GM21390 (cell line): ENCODE results near the gene TCF4.

ENCODE experiments used
- ATAC-seq: cut with Tn5 transposase; IDR thresholded peaks from one replicate; pipeline ENCODE4 v1.9.1; 2021; ENCODE audit not compliant: unreplicated experiment

Gene TCF4

GRCh38 chr18:55356815-55357214 lies 231.2 kb downstream of the TCF4 start:
- no peak for ATAC-seq

GRCh38 chr18:55355223-55355622 lies 232.8 kb downstream of the TCF4 start:
- no peak for ATAC-seq

GRCh38 chr18:55354795-55355194 lies 233.2 kb downstream of the TCF4 start:
- no peak for ATAC-seq

- no peak for ATAC-seq
Measured at GRCh38 chr18:55353806-55354205, 234.2 kb downstream of the TCF4 start.

DNA sequence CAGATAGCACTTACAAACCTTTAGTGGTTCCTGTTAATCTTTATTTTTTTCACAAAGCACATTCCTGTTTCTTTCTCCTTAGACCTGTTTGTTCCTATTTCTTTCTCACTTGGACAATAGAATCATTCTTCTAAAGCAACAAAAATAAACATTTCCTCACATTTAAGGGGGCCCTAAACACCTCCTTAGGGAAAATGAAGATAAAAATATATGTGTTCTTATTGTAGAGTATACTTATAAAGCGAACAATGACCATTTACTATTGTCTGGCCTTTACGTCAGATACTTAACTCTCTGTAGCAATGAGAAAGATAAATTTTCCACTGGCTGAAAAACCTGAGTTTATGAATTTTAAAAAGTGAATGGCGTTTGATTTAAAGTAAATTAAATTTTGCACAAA lies 234.6 kb downstream of the TCF4 start:
- ATAC-seq, result no peak

- ATAC-seq, result no peak
Measured at GRCh38 chr18:55351980-55352714, 235.8 kb downstream of the TCF4 start.

DNA sequence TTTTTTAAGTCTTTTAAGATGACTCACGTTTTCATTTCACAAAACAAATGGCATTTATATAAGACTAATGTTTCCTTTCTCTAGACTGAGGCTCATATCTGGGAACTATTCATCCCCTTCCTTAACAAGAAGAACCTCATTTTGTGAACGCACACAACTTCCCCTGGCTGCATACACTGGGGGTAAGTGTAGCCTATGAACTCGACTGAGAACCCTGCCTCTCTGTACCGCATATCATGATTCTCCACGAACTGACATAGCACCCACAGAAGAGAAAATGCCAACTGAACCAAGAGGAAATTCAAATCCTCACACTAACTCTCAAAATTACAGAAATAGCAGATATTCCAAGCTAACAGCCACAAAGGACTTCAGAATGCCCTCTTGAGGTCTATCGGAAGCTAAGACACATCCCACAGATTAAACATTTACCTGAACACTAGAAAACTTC lies 236.7 kb downstream of the TCF4 start:
- ATAC-seq, result no peak

- ATAC-seq, result no peak
Measured at GRCh38 chr18:55349685-55350084, 238.3 kb downstream of the TCF4 start.

GRCh38 chr18:55346961-55347740 lies 240.8 kb downstream of the TCF4 start:
- ATAC-seq, result no peak

DNA sequence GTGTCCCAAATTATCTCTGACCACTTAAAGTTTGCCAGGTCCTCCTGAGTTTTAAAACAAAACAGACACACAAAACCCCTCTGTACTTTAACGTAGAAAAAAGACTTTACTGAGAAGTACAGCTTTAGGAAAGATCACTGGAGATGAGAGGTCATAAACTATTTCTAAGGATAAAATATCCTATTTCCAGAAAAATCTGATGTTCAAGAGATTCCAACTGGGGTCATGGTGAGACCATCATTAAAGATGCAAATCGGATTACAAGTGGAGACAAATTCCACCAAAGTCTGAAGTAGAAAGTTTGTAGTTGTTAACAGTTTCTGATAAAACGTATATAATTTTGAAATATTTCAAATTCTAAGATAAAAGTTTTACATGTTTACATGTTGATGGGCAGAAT lies 241.6 kb downstream of the TCF4 start:
- ATAC-seq, result no peak

GRCh38 chr18:55345103-55345950 lies 242.7 kb downstream of the TCF4 start:
- no peak for ATAC-seq

DNA sequence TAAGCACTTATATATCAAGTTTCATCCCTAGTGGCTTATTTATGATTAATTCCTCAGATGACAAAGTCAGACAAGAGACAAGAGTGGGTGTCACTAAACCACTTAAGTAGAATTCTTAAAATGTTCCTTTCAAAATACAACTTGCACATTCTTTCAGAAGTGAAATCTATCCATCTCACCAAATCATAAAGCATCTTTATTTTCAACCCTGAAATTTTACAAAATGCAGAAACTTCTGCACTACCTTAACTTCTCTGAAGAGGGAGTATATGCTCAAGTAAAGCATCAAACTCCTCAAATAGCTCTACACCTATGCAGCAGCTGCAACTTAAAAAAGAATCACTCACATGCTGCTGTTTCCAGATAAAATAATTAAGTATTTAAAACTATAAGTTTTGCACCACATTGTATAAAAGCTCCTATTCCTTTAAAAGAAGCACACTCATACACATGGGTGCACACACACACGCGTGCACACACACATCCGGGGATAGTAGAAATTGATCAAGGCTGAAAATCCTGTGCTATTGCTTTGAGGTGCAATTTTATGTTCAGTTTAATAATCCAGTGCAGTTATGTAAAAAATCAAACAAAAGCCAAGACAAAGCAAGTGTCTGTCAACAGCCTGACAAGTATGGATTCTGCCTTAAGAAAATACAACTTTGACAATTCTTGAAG lies 244.5 kb downstream of the TCF4 start:
- ATAC-seq, result peak; percentile 71

DNA sequence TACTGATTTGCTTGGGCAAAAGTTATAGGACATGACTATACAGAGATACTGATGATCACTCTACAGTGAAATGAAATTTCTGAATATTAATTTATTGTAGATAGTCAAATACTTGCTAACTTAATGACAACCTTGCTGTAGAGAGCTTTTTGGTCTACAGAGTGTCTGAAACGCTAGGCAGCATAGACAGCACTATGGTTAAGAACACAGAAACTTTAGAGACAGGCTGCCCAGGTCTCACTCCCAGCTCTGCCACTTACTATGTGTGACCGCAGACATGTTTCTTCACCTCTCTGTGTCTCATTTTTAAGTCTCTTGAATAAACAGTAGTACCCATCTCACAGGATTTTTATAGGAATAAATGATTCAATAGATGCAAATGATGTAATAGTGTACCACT lies 247.0 kb downstream of the TCF4 start:
- no peak for ATAC-seq

- no peak for ATAC-seq
Measured at GRCh38 chr18:55339990-55340389, 248.0 kb downstream of the TCF4 start.

DNA sequence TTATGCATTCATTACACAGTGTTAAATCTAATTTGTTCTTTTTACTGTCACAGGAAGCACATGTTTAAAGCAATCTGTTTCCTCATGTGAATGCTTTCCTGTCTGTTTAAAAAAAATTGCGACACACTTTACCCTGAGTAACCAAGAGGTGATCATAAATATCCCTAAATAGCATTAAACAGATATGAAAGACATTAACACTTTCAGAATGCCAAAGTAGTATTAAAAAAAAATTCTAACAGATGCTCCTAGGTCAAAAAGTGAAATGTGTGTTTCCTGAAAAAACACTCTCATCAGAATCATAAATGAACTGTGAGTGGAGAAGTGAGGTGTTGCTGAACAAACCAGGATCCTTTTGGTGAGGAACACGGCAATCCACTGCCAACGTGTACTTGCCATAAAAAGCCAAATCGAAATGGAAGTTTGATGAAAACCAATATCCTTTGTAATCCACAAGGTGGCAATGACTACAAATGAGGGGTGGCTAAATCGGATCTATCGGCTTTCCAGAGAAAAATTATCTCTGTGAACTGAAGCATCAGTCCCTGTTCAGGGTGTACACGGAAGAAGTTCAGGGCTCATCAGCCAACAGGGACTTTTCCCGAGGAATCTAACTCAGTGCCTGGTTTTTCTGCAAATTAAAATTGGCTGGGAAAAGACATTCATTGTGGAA lies 248.9 kb downstream of the TCF4 start:
- no peak for ATAC-seq

DNA sequence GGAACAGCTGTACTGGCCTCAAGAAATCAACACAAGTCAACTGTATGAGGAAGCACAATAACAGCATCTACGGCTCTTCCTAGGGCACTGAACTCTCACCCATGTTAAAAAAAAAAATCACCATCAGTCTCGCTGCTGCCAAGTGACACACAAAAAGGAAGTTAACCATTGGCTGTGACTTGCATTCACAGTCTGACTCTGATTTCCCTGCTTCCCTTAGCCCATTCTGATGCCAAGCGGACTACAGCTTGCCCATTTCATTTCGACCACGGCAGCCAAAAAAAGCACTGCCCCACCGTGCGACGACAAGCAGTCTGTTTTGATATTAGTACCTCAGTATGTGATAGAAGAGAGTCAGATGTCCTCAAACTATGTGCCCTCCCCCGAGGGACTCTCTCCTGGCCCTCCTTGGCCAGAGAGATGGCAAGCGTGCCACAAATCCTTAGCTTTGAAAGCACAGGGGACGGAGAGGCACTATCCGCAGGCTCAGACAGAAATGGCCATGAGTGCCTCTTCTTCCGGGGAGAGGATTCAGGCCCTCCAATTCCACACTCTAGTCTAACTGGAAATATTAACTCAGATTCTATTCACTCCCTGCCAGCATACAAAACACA lies 250.0 kb downstream of the TCF4 start:
- peak; percentile 72 for ATAC-seq

DNA sequence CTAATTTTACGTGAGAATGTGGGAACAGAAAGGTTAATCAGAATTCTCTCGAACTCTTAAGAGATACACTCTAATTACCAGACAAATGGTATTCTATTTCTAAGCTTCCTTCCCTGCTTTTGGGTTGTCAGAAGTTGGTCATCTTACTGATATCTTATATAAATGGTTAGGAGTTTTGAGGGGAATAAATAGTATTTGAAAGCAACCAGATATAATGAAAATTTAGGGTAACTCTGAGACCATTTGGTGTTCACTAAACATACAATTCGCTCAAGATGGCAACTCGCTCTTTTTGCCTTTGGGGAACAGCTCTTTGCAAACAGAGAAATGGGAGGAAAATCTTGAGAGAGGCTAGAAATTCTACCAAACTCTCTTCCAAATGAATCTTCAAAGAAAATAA lies 250.9 kb downstream of the TCF4 start:
- ATAC-seq, result no peak

DNA sequence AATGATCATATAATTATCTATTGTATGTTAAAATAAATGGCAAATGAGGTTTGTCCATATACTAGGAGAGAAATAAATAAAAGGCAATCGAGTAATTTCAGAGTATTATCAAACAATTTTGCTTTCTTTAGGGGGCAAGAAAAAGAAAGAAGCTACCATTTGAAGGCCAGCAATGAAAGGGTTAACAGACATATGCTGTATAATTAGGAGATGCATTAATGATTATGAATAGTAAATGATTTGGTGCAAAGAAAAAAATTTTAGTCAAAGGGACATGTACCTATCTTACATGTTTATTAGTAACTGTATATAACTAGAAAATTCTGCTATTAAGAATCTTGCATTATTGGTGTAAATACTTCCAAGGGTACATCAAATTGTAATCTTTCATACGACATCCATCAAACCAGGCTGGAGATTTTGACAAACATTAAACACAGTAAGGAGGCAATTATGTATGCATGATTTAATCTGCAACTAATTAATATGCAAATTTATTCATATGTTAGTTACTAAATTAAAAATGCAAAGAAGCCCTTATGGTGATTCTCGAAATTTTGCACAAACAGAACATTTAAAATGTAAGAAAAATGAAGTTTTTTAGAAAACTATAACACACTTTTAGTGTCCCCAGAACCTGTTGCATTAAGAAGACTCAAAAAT lies 251.4 kb downstream of the TCF4 start:
- ATAC-seq, result no peak

DNA sequence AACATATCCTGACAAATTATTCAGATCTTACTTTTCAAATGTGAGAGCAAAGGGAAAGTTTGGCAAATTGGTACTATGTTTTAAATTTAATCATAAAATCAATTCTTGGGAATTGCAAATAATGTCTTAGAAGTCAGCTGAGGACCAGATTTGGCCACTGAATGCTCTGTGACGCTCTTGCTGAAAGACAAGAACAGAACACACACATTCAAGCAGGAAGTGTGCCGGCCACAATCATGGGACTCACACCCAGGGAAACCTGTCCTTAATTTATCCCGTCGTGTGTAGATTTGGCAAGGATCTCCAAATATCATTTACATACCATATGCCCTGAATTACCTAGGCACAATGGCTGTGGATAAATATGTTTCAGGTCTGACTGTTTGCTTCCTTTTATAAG lies 253.1 kb downstream of the TCF4 start:
- ATAC-seq, result no peak
